ENCODE data around the gene DAPK2. TPM values are rescaled to one million over a fixed set of nuclear protein-coding genes. Genes with fewer than 3 reads are reported as not detected.

DAPK2 gene
- total RNA-seq, 2 donors from 2014 or later, result 13.8 to 40.4 TPM

GRCh38 chr15:63877713-63878271 is 168.5 kb downstream of the DAPK2 start:
- intact Hi-C loops (cut with DNase I), result no loop called here
- 87% methylated on average over 5 of the region's 5 CpGs for WGBS
- H3K9me3 ChIP-seq, result no peaks in the 10 kb centered on the region
- no peak overlapping the region for H3K4me3 ChIP-seq
- TF ChIP-seq POLR2A (IDR thresholded peaks at IDR 0.05) (no peak), POLR2AphosphoS5 (IDR thresholded peaks at IDR 0.05) (no peak)
- no peaks in the 10 kb centered on the region for H3K36me3 ChIP-seq
- no peak for DNase-seq (ENCODE audit: low spot score)
- no peak overlapping the region for H3K27ac ChIP-seq
- no peaks in the 10 kb centered on the region for H3K4me1 ChIP-seq (replicated peaks)
- H3K27me3 ChIP-seq (replicated peaks; ENCODE audit: insufficient read depth), result no peaks in the 10 kb centered on the region

GRCh38 chr15:63876085-63876662 is 170.1 kb downstream of the DAPK2 start:
- intact Hi-C loops (cut with DNase I), result no loop called here
- no peaks in the 10 kb centered on the region for H3K27me3 ChIP-seq (replicated peaks; ENCODE audit: insufficient read depth)
- no peak for DNase-seq (ENCODE audit: low spot score)
- H3K9me3 ChIP-seq, result no peaks in the 10 kb centered on the region
- TF ChIP-seq POLR2AphosphoS5 (IDR thresholded peaks at IDR 0.05) (no peak), CTCF (IDR thresholded peaks at IDR 0.05) (no peak), POLR2A (IDR thresholded peaks at IDR 0.05) (no peak)
- H3K36me3 ChIP-seq, result no peaks in the 10 kb centered on the region
- WGBS, result 42% methylated on average over 9 of the region's 9 CpGs
- H3K4me1 ChIP-seq (replicated peaks), result no peaks in the 10 kb centered on the region
- H3K4me3 ChIP-seq, result no peak overlapping the region
- H3K27ac ChIP-seq, result no peak overlapping the region

GRCh38 chr15:63874616-63875015 is 171.7 kb downstream of the DAPK2 start:
- intact Hi-C loops (cut with DNase I), result no loop called here
- no peak for DNase-seq (ENCODE audit: low spot score)
- Histone ChIP-seq H3K9me3 (no peaks in the 10 kb centered on the region), H3K4me1 (replicated peaks) (no peaks in the 10 kb centered on the region), H3K27ac (no peak overlapping the region), H3K36me3 (no peaks in the 10 kb centered on the region), H3K4me3 (no peak overlapping the region), H3K27me3 (replicated peaks; ENCODE audit: insufficient read depth) (no peaks in the 10 kb centered on the region)
- TF ChIP-seq POLR2A (IDR thresholded peaks at IDR 0.05) (no peak), CTCF (IDR thresholded peaks at IDR 0.05) (no peak), POLR2AphosphoS5 (IDR thresholded peaks at IDR 0.05) (no peak)
- WGBS, result 60% methylated on average over 4 of the region's 4 CpGs

- H3K4me3 ChIP-seq, result no peak overlapping the region
- no peaks in the 10 kb centered on the region for H3K27me3 ChIP-seq (replicated peaks; ENCODE audit: insufficient read depth)
- no peak overlapping the region for H3K27ac ChIP-seq
- H3K36me3 ChIP-seq, result no peaks in the 10 kb centered on the region
- H3K4me1 ChIP-seq (replicated peaks), result no peaks in the 10 kb centered on the region
- 86% methylated on average over 8 of the region's 8 CpGs for WGBS
- no peak for TF ChIP-seq CTCF (IDR thresholded peaks at IDR 0.05)
- no peak for TF ChIP-seq POLR2A (IDR thresholded peaks at IDR 0.05)
- TF ChIP-seq POLR2AphosphoS5 (IDR thresholded peaks at IDR 0.05), result no peak
- intact Hi-C loops (cut with DNase I), result no loop called here
- DNase-seq (ENCODE audit: low spot score), result no peak
- H3K9me3 ChIP-seq, result no peaks in the 10 kb centered on the region
These were observed 173.3 kb downstream of the DAPK2 start for GRCh38 chr15:63872759-63873510.

- no peak for DNase-seq (ENCODE audit: low spot score)
- Histone ChIP-seq H3K4me3 (no peak overlapping the region), H3K27ac (no peak overlapping the region), H3K27me3 (replicated peaks; ENCODE audit: insufficient read depth) (no peaks in the 10 kb centered on the region), H3K36me3 (no peaks in the 10 kb centered on the region), H3K9me3 (no peaks in the 10 kb centered on the region), H3K4me1 (replicated peaks) (no peaks in the 10 kb centered on the region)
- TF ChIP-seq CTCF (IDR thresholded peaks at IDR 0.05), result no peak
- no peak for TF ChIP-seq POLR2A (IDR thresholded peaks at IDR 0.05)
- no peak for TF ChIP-seq POLR2AphosphoS5 (IDR thresholded peaks at IDR 0.05)
- 30% methylated on average over 6 of the region's 6 CpGs for WGBS
- intact Hi-C loops (cut with DNase I), result no loop called here
These were observed 175.6 kb downstream of the DAPK2 start for GRCh38 chr15:63870487-63871209.
